Measurements from ENCODE around the gene ATP8A2.

The ATP8A2 gene

GRCh38 chr13:25802579-25802978 lies 430.8 kb downstream of the ATP8A2 start:
- H3K79me2 ChIP-seq (ENCODE audit: low read length): no peaks in the 10 kb centered on the region
- no peaks in the 10 kb centered on the region for H3K9me2 ChIP-seq (replicated peaks; ENCODE audit: insufficient read depth, low read length)
- no peak overlapping the region for H3K27ac ChIP-seq (ENCODE audit: low read length)
- no peaks in the 10 kb centered on the region for H4K20me1 ChIP-seq (ENCODE audit: insufficient read depth, low read length)
- H3K4me1 ChIP-seq (ENCODE audit: low read length): peaks cover 6% of the 10 kb centered on the region; the same call in 1 of the 2 replicates
- peaks cover 7% of the 10 kb centered on the region; the same call in 1 of the 2 replicates for H3F3A ChIP-seq (ENCODE audit: insufficient read depth, low read length)
- no peak overlapping the region for H3K4me3 ChIP-seq (ENCODE audit: low read length)
- no peaks in the 10 kb centered on the region for H3K36me3 ChIP-seq (replicated peaks; ENCODE audit: insufficient read depth, low read length)
- TF ChIP-seq CTCF (IDR thresholded peaks at IDR 0.05; ENCODE audit: low read length) (no peak), EZH2 (optimal IDR thresholded peaks at IDR 0.05; ENCODE audit: low read depth, low read length) (no peak), EZH2phosphoT487 (IDR thresholded peaks at IDR 0.05; ENCODE audit: low read length) (no peak)
- no peak overlapping the region for H2AFZ ChIP-seq (ENCODE audit: low read length)
- H3K27me3 ChIP-seq (replicated peaks; ENCODE audit: insufficient read depth, low read length): no peaks in the 10 kb centered on the region
- H3K9me3 ChIP-seq (replicated peaks; ENCODE audit: insufficient read depth, low read length): no peaks in the 10 kb centered on the region
- no peak overlapping the region for H3K9ac ChIP-seq (ENCODE audit: low read length)
- no peak overlapping the region for H3K4me2 ChIP-seq (ENCODE audit: low read depth, low read length)
- no peak for DNase-seq

GRCh38 chr13:25803641-25804040 lies 431.9 kb downstream of the ATP8A2 start:
- peaks cover 7% of the 10 kb centered on the region; the same call in 1 of the 2 replicates for H3F3A ChIP-seq (ENCODE audit: insufficient read depth, low read length)
- H3K9ac ChIP-seq (ENCODE audit: low read length): no peak overlapping the region
- no peak overlapping the region for H2AFZ ChIP-seq (ENCODE audit: low read length)
- no peaks in the 10 kb centered on the region for H4K20me1 ChIP-seq (ENCODE audit: insufficient read depth, low read length)
- DNase-seq: no peak
- H3K36me3 ChIP-seq (replicated peaks; ENCODE audit: insufficient read depth, low read length): no peaks in the 10 kb centered on the region
- H3K27me3 ChIP-seq (replicated peaks; ENCODE audit: insufficient read depth, low read length): no peaks in the 10 kb centered on the region
- no peak for TF ChIP-seq CTCF (IDR thresholded peaks at IDR 0.05; ENCODE audit: low read length)
- no peak for TF ChIP-seq EZH2 (optimal IDR thresholded peaks at IDR 0.05; ENCODE audit: low read depth, low read length)
- no peak for TF ChIP-seq EZH2phosphoT487 (IDR thresholded peaks at IDR 0.05; ENCODE audit: low read length)
- H3K9me2 ChIP-seq (replicated peaks; ENCODE audit: insufficient read depth, low read length): no peaks in the 10 kb centered on the region
- H3K4me2 ChIP-seq (ENCODE audit: low read depth, low read length): no peak overlapping the region
- H3K9me3 ChIP-seq (replicated peaks; ENCODE audit: insufficient read depth, low read length): no peaks in the 10 kb centered on the region
- H3K4me1 ChIP-seq (ENCODE audit: low read length): peaks cover 6% of the 10 kb centered on the region; the same call in 1 of the 2 replicates
- H3K79me2 ChIP-seq (ENCODE audit: low read length): no peaks in the 10 kb centered on the region
- H3K27ac ChIP-seq (ENCODE audit: low read length): no peak overlapping the region
- no peak overlapping the region for H3K4me3 ChIP-seq (ENCODE audit: low read length)

- Histone ChIP-seq H3K27ac (ENCODE audit: low read length) (peak overlapping the region; percentile 58; the same call in 1 of the 2 replicates), H3K9ac (ENCODE audit: low read length) (no peak overlapping the region), H4K20me1 (ENCODE audit: insufficient read depth, low read length) (no peaks in the 10 kb centered on the region), H3K9me2 (replicated peaks; ENCODE audit: insufficient read depth, low read length) (no peaks in the 10 kb centered on the region), H3K36me3 (replicated peaks; ENCODE audit: insufficient read depth, low read length) (no peaks in the 10 kb centered on the region), H3K27me3 (replicated peaks; ENCODE audit: insufficient read depth, low read length) (no peaks in the 10 kb centered on the region), H3K9me3 (replicated peaks; ENCODE audit: insufficient read depth, low read length) (no peaks in the 10 kb centered on the region), H3K4me1 (ENCODE audit: low read length) (peaks cover 6% of the 10 kb centered on the region; the same call in 1 of the 2 replicates), H2AFZ (ENCODE audit: low read length) (no peak overlapping the region), H3K4me2 (ENCODE audit: low read depth, low read length) (peak overlapping the region; percentile 16; the same call in 1 of the 2 replicates), H3F3A (ENCODE audit: insufficient read depth, low read length) (peaks cover 7% of the 10 kb centered on the region; the same call in 1 of the 2 replicates), H3K79me2 (ENCODE audit: low read length) (no peaks in the 10 kb centered on the region), H3K4me3 (ENCODE audit: low read length) (no peak overlapping the region)
- DNase-seq: peak; percentile 45
- TF ChIP-seq EZH2phosphoT487 (IDR thresholded peaks at IDR 0.05; ENCODE audit: low read length) (no peak), CTCF (IDR thresholded peaks at IDR 0.05; ENCODE audit: low read length) (no peak), EZH2 (optimal IDR thresholded peaks at IDR 0.05; ENCODE audit: low read depth, low read length) (no peak)
Observed at GRCh38 chr13:25806264-25806974, 434.6 kb downstream of the ATP8A2 start.

Data from MM.1S (cell line).